GM19468 (cell line): ENCODE results near the gene POP7.

ENCODE experiments used
- ATAC-seq: cut with Tn5 transposase; IDR thresholded peaks from one replicate; pipeline ENCODE4 v1.9.1; 2021; ENCODE audit warnings: mild to moderate bottlenecking, moderate library complexity, moderate number of reproducible peaks; ENCODE audit not compliant: unreplicated experiment; ENCODE audit errors: extremely low read depth

The POP7 gene

DNA sequence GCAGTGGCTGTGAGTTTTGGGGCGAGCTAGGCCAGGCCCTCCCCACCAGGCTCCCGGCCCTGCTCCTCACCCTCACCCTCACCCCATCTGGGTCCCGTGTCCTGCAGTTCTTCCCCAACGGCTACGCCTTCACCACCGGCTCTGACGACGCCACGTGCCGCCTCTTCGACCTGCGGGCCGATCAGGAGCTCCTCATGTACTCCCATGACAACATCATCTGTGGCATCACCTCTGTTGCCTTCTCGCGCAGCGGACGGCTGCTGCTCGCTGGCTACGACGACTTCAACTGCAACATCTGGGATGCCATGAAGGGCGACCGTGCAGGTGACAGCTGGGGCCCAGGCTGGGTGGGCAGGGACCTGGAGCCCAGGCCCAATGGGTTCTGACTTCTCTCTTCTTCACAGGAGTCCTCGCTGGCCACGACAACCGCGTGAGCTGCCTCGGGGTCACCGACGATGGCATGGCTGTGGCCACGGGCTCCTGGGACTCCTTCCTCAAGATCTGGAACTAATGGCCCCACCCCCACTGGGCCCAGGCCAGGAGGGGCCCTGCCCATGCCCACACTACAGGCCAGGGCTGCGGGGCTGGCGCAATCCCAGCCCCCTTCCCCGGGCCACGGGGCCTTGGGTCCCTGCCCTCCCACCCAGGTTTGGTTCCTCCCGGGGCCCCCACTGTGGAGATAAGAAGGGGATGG, 27.5 kb upstream of the POP7 start:
- ATAC-seq = no peak

DNA sequence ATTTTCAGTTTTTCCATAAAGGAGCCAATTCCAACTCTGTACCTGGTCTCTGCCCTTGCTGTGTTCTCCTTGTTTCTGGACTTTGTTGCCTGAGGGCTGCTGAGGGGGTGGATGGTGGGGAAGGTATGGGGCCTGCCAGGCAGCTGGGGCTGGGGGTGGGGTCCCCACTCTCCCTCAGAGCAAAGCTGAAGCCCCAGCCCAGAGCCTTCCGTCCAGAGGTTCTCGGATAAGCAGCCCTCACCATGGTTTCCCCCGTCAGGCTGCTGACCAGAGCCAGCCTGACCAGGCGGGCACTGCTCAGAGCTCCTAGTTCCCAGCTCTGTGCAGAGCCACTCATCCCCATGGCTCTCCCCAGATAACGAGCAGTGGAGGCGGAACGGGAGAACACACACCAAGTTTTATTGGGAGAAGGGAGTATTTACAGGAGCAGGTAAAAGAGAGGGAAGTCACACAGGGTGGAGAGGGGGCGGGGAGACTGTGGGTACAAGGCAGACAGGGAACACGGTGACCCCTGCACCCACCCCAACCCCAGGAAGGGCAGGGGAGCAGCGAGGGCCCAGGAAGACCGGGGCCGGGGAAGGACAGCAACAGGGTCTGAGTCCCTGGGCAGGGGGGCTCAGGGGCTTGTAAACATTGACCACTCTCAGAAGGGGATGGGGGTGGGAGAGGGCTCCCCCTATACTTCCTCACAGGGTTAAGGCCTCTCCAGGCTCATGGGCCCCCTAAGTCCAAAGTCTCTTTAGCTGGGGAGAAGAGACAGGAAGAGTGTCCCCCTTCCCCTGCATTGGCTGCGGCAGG, 26.6 kb upstream of the POP7 start:
- ATAC-seq = no peak

DNA sequence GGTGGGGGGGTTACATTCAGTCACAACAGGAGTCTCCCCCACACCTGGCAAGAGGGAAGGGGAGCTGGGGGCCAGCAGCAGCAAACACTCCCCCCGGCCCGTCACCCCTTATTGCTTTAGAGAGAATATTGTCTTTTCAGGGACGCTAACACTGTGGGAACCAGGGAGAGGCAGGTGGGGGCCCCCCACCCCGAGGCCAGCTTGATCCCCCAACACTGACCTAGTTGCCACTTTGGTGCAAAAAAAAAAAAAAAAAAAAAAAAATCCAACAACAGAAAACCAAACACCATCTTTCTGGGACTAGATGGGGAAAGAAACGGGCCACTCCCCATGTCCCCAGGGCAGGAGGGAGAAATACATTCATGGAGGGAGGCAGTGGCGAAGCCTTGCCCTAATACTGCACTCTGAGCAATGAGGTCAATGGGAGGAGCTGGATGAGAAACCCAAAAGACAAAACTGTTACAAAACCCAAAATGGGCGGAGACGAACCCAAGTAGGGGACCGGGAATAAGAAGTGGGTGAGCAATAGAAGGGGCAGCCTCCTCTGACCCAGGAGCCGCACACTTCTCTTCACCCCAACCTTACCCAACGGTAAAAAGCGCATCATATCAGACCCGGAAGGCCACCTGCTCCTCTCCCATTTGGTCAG, 25.9 kb upstream of the POP7 start:
- no peak for ATAC-seq

DNA sequence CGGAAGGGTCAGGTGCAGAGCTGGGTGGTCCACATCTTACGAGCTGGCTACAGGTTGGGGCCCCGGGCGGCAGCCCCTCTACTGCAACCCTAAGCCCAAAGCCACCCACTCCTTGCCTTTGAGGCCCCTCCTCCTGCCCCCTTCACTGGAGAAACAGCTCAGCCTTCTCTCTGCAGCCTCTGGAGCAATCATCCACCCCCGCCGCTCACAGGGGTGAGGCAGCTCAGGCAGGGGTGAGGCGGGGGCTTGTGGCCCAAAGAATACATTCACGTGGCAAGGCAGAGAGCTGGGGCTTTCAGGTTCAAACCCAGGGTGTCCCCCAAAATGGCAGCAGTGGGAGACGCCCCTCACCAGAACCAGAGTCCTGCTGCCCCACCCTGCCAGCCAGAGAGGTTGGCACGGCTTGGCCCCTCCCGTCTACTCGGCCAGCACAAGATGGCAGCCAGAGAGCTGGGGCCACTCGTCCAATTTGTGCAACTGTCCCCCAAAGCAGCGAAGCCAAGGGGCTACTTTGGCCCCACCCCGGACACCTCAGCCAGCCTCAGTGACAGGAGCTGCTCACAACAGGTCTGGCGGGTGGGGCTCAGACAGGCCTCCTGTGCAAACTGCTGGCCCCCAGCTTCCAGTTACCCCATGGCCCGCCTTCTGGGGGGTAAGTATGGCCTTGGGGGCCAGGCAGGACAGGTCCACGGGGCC, 25.2 kb upstream of the POP7 start:
- ATAC-seq = no peak

DNA sequence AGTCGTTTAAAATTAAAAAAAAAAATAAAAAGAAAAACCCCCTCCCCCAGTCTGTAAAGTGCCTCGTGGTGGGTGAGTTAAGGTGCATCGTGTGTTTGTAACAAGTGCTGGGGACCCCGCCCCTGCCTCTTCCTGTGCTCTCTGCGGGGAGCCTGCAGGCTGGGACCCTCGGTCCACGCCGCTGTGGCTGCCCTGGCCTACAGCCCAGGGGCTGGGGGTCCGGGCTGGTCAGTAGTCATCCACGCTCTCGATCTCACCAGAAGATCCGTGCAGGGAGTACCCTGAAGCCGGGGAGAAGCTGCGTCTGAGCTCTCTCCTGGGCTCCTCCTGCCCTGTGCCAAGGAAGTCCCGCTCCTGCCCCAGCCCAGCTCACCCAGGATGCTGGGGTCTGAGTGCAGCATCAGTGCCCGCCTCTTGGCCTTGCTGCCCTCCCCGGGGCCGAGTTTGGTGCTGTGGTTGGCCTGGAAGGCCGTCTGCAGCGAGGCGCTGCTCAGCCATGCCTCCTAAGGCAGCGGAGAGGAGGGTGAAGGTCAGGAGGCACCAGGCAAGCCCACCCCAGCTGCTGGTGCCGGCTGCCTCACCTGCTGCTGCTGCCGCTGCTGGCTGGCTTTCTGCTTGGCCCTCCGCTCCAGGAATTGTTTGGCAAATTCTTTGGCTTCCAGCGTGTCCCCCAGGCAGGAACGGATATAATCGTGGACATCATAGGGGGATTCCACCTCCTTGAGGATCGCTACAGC, 24.3 kb upstream of the POP7 start:
- ATAC-seq = no peak

DNA sequence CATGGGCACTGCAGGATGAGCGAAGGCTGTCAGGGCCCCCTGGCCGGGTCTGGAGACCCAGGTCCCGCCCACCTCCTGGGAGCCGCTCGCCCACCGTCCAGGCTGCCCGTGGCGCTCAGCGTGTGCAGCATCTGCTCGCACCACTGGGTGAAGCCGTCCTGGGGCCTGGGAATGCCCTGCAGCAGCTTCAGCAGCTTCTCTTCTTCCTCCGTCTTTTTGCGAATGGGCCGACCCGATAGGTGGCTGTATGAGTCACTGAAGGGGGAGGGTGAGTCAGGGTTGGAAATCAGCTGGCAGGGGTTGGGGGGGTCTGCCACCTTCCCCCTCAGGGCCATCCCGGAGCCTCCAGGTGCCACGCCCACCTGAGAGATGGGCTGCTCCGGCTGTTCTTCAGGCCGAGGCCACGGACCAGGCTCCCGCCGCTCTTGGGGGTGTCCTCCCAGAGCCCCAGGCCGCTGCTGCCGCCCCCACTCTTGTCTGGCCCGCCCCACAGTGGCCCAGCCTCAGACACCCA, 23.6 kb upstream of the POP7 start:
- no peak for ATAC-seq

DNA sequence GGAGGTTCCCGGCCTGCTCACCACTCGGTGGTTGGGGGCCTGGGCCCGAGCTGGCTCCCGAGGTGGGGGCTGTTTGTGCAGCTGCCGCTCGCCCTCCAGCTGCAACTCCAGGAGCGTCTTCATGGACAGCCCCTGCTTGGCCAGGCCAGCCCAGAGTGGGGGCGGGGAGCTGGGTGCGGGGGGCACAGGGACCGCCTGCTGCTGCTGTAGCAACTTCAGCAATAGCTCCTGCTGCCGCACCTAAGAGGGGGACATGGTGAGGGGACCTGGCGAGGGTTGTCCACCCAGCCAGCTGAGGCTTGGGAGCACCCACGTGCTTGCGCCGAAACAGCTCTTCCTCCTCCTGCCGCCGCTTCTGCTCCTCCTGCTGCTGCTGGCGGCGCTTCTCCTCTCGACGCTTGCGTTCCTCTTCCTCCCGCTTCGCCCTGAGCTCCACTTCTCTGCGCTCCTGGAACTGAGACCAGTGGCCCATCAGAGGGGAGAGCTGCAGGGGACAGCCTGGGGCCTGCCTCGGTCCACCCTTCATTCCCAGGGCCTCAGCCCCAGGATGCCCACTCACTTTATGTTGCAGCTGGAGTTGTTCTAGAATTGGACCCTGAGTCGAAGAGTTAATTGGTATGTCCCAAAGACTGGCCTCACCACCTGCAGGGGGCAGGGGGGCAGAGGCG, 22.8 kb upstream of the POP7 start:
- no peak for ATAC-seq

DNA sequence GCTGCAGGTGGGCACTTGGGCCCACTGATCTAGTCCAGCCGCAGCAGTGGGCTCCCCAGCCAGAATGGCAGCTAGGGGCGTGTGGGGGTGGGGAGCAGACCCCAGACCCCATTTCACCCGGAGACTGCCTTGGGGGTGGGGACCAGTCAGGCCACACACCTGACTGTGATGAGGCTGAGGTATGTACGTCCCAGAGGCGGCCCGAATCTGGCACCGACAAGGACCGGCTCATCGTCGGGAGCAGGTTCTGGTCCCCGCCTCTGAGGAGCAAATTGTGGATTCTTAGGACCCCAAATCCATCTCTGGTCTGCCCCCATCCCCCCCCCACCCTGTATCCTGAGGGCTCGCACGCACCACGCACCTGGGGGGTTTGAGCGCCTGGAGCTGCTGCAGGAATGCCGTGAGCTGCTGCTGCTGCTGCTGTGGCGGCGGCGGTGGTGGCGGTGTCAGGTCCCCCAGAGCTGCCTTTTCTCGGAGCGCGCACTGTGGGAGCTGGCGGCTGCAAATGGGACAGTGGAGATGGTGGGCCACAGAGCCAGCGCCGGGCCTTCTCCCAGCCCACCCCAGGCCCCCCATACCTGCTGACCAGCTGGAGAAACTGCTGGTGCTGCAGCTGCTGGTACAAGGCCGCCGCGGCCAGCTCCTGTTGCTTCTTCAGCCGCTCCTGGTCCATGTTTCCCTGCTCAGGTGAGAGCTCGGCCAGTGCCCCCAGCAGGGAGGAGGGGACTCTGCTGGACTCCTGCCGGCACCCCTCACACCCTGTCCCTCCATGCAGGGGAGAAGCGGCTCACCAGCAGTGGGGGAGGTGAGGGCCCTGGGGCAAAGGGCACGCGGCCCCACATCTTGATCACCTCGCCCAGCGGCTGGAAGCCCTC, 22.0 kb upstream of the POP7 start:
- no peak for ATAC-seq

DNA sequence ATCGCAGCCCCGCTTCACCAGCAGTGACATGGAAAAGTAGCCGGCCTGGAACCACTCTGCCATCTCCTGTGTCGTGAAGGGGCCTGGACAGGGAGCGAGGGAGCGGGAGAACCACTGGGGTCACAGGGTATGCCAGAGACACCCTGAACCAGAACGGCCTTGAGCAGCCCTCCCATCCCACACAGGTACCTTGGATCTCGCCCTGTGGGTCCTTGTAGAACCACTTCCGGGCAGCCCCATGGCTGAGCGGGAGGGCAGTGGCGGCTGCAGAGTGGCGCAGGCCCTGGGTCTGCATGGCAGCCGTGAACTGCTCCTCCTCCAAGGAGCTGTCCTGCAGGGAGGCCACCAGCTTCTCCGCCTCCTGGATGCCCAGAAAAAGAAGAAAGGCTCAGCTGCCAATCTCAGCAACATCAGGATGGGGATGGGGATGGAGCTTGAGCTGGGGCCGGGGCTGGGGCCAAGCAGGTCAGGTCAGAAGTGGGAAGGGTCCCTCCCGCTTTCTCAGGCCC, 21.3 kb upstream of the POP7 start:
- ATAC-seq = no peak

DNA sequence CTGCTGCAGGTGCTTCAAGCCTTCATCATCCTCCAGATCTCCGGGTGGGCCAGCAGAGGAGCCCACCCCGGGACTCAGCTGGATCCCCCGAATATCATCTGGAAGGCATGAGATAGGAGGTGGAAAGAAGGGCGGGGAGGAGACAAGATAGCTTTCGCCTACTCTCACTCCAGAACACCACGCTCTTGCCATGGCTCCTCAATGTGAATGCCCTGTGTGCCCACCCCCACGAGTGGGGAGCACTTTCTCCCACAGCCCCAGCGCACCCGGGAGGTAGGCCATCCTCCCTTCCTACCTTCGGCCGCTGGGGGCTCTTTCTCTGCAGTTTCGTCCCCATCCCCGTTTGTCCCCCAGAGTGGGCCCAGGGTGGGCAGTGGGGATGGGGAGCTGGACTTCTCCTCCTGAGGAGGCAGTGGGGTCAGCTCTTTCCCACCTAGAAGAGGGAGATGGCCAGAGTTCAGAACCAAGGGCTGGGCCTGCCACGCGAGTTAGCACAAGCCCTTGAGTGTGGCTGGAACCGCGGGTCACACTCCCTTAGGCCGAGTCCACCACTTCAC, 20.8 kb upstream of the POP7 start:
- ATAC-seq = no peak

DNA sequence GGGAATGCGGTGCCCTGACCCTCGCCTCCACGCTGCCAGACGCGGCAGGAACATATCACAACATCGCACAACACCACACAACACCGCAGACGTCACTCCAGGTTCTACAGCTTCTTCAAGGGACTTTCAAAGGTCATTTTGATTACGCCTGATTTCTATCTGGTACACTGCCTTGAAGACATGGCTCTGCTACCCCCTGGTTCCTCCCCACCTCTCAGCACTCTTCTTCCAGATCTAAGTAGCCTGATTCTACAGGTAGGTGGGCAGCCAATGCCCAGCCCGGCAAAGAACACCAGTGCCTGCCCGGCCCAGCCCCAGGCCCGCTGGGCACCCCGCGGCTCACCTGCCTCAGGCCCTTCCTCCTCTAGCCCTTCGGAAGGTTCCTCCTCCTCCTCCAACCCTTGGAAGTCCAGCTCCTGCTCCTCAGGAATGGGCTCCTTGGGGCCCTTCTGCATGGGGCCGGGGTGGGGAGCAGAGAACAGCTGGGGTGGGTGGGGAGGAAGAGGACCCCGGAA, 20.2 kb upstream of the POP7 start:
- ATAC-seq = no peak

DNA sequence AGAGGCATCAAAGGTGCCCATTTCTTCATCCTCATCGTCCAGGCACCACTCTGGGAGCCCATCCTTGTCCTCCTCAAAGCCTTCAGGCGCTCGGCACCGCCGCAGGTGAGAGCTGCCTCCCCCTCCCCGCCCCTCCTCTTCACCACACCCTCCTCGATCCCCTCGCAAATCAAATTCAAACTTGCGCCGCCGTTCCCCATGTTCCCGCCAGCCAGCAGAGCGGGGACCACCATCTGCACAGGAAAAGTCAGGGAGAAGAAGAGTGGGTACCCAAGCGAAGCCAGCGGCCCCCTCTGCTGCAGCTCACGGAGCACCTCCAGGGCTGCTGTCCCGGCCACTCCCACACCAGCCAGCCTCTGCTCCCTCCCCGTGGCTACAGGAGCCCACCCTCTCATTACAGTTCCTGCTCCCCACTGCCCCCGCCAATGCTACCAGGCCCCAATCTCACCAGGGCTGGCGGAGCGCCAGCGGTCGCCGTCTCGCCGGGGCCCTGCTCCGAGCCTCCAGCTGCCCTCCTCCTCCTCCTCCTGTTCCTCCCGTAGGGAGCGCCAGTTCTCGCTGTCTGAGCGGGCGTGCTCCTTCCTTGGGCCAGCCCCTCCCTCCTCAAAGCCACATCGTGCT, 19.6 kb upstream of the POP7 start:
- no peak for ATAC-seq

DNA sequence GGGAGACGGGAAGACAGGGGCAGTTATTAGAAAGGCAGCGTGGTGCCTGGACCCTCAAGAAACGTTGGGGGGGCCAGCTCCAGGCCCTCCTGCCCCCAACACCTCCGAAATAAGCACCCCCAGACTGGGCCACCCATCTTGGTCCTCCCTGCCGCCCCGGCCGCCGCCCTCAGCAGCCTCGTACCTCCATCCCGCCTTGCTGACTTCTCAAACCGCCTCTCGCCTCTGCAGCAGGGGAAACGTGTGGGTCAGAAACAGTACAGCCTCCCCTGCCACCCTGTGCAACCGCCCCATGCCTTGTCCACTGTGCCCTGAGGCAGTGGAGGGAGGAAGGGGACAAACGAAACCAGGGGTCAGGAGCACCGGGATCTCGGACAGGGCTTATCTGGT, 19.1 kb upstream of the POP7 start:
- ATAC-seq = no peak

DNA sequence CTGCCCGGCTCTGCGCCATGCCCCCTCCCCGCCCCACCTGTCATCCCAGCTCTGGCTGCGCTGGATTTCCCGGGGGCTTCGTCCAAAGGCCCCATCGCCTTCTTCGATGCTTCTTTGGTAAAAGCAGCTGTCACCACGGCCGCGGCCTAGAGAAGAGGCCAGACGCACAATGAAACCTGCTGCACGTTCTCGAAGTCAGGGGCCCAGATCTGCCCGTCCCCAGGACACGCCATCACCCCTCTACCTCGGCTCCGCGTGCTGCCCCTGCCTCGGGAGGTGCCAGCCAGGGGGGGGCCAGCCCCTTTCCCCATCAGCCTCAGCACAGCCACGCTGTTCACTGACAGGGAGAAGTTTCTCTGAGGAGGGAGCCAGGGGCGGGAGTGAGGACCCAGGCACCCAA, 18.7 kb upstream of the POP7 start:
- no peak for ATAC-seq

DNA sequence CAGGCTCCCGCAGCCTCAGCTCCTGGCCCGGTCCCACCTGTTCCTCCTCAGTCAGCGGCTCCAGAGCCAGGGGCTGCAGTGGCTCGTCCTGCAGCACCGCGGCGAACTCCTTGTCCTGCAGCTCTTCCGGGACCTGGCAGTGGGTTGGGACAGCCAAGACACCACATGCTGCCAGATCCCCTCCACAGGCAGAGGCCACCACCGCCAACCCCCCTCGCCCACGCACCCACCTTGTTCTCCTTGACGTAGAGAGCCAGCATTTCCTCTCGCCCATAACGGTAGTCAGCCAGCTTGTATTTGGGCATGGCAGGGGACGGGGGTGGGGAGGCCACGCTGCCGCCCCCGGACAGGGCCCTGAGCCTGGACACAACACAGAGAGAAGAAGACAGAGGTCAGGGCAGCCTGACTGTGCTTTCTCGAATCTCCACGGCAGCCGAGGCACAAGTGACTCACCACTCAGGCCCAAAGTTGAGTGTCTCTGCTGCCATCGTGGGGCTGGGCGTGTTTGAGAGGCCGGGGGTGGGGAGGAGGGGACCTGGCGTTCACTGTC, 18.1 kb upstream of the POP7 start:
- no peak for ATAC-seq

DNA sequence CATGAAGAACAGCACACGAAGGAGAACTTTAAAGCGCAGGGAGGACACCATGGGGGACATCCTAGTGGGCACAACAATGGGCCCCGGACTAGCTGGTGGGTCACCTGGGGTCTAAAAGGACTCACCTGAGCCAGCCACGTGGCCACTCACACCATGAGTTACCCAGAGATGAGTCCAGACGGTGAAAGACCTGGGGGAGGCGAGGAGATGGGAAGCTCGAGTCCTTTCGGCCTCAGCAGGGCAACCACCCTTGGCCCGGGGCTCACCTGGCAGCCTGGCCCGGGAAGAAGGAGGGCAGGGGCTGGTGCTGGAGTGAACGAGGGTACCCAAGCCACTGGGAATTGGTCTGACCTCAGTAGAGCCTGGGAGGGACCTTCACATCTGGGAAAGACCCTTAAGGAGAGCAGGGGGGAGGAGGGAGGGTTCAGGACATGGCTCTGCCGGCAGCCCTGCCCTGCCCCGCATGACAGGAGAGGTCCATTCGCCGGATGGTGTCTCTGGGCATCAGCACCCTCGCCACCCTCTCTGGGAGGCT, 17.5 kb upstream of the POP7 start:
- ATAC-seq = no peak
